ENCODE results near the gene VPS35L.

The VPS35L gene

DNA sequence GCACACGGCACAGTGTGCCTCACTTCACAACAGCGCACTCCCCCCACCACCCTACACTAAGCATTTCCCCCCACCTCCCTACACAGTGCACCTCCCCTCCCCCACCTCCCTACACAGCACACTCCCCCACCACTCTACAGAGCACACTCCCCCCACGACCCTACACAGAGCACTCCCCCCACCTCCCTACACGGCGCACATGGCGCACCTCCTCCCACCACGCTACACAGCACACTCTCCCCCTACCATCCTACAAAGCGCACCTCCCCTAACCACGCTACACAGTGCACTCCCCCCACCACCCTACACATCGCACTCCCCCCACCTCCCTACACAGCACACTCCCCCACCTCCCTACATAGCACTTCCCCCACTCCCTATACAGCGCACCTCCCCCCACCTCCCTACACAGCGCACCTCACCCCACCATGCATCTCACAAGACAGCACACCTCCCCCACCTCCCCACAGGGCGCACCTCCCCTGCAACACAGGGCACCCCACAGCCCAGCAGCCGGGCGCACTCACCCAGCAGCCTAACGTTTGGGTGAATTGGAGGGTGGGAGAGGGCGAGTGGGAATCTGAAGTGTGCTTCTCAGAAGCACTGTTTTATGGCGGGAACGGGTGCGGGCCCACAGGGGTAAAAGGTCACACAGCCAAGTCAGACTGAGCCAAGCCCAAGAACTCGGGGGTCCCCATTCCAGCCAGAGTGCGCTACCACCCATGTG lies 152.2 kb downstream of the VPS35L start:
- TF ChIP-seq, protein P1, sequence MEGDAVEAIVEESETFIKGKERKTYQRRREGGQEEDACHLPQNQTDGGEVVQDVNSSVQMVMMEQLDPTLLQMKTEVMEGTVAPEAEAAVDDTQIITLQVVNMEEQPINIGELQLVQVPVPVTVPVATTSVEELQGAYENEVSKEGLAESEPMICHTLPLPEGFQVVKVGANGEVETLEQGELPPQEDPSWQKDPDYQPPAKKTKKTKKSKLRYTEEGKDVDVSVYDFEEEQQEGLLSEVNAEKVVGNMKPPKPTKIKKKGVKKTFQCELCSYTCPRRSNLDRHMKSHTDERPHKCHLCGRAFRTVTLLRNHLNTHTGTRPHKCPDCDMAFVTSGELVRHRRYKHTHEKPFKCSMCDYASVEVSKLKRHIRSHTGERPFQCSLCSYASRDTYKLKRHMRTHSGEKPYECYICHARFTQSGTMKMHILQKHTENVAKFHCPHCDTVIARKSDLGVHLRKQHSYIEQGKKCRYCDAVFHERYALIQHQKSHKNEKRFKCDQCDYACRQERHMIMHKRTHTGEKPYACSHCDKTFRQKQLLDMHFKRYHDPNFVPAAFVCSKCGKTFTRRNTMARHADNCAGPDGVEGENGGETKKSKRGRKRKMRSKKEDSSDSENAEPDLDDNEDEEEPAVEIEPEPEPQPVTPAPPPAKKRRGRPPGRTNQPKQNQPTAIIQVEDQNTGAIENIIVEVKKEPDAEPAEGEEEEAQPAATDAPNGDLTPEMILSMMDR (IDR thresholded peaks at IDR 0.05; ENCODE audit: low read depth, low read length, missing control alignments): no peak
- in situ Hi-C loops (cut with HindIII; ENCODE audit: low pct_ligation_motif_present, low sequenced_read_pairs): no loop called here
- H3K27me3 ChIP-seq (replicated peaks): no peaks in the 10 kb centered on the region
- H3K27ac ChIP-seq: no peak overlapping the region
- DNase-seq: no peak
- peaks cover 47% of the 10 kb centered on the region for H3K36me3 ChIP-seq (replicated peaks)
- H3K4me3 ChIP-seq (ENCODE audit: low read depth, low read length): no peak overlapping the region

DNA sequence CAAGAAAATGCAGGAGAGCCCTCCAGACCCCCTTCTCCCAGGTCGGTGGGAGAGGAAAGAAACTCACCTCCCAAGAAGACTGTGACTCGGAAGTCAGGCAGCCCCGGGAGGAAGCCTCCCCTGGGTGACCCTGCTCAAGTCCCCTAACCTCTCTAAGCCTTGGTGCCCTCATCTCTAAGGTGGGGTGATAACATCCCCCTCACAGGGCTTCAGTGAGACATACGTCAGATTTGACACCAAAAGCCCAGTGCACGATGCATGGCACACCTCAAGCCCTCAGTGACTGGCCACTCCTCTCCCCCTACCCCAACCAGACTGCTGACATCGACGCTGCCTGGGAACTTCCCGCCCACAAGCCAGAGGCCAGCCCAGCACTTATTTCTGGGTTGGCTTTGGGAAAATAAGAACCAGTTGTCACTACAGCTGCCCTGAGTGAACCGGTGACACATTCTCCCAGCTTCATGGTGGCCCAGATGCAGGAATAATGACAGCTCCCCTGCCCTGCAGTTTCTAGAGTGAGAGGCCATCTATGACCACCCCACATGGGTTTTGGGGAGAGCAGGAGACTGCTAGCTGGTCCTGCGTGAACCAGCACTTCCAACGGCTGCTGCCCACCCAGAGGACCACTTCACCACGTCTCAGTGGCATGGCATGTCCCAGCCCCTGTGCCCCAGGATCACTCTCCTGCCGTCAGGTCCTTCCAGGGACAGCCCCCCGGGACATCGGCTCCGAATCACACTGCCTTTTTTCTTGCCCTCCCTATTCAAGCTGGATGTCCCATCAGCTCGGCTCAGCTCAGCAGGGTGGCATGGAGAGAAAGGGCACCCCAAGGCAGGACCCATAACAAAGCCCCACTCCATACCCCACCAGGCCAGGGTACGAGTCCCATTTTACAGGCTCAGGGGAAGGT lies 153.0 kb downstream of the VPS35L start:
- H3K27ac ChIP-seq: no peak overlapping the region
- no peaks in the 10 kb centered on the region for H3K27me3 ChIP-seq (replicated peaks)
- in situ Hi-C loops (cut with HindIII; ENCODE audit: low pct_ligation_motif_present, low sequenced_read_pairs): no loop called here
- no peak overlapping the region for H3K4me3 ChIP-seq (ENCODE audit: low read depth, low read length)
- no peak for DNase-seq
- TF ChIP-seq, protein P1 (IDR thresholded peaks at IDR 0.05; ENCODE audit: low read depth, low read length, missing control alignments): no peak
- H3K36me3 ChIP-seq (replicated peaks): peaks cover 45% of the 10 kb centered on the region

DNA sequence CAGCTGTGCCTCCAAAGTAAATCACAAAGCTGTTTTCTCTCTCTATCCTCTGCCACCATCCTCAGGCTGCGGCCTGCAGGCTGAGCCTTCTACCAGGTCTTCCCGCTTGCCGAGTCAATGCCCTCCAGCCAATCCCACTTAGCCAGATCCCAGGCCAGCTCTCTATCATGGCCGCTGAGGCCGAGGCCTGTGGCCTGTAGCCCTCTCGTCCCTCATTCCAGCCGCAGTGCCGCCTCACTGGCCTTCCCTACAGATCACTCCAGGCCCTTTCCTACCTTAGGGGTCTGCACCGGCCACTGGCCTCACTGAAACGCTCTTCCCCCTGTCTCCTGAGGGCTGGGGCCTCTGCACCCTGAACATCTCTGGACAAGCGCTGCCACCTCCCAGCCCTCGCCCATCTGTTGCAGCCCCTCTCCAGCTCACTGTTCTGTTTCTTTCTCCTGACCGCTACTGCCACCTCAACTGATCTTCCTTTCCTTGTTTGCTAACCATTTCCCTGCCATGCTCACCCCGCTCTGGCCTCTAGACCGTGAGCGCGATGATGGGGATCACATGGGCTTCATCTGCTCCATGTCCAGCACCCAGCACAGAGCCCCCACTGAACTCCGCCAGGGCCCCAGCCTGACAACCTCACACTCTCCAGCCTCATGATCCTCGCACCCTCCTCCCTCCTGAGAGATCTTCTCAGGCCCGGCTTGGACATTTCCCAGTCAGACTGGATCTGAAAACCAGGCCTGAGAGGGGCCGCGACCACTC lies 154.1 kb downstream of the VPS35L start:
- Histone ChIP-seq H3K36me3 (replicated peaks) (peaks cover 41% of the 10 kb centered on the region), H3K4me3 (ENCODE audit: low read depth, low read length) (no peak overlapping the region), H3K27ac (no peak overlapping the region), H3K27me3 (replicated peaks) (no peaks in the 10 kb centered on the region)
- no peak for DNase-seq
- in situ Hi-C loops (cut with HindIII; ENCODE audit: low pct_ligation_motif_present, low sequenced_read_pairs): no loop called here
- TF ChIP-seq, protein P1 (IDR thresholded peaks at IDR 0.05; ENCODE audit: low read depth, low read length, missing control alignments): no peak

DNA sequence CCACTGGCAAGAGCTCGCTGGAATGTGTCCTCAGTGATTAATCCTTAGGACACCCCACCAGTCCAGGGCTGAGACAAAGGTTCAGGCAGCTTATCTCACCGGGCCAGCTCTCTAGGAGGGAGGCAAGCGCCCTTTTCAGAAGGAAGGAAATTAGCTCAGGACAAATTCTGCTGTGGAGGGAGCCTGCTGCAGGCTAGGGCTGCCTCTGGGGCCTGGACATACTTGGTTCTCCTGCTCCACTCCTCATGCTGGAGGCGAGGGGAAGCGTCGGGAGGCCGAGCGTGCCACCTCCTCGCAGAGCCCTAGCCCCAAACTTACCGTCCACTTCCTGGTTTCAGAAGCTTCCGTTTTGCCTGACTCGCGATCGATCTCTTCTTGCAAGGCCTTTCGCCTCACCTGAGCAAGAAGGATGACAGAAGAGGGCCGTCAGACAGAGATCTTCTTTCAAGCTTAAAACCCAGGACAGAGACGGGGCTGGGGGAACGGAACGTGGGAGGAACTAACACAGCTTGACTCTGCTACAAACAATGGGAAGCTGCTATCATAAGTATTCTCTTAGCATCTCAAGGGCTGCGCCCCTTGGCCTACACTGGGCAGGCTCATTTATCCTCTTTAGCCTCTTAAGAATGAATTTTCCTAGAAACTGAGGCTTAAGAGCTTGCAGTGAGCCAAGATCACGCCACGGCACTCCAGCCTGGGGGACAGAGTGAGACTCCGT lies 154.8 kb downstream of the VPS35L start:
- TF ChIP-seq, protein P1 (IDR thresholded peaks at IDR 0.05; ENCODE audit: low read depth, low read length, missing control alignments): no peak
- peaks cover 38% of the 10 kb centered on the region for H3K36me3 ChIP-seq (replicated peaks)
- H3K27me3 ChIP-seq (replicated peaks): no peaks in the 10 kb centered on the region
- DNase-seq: no peak
- in situ Hi-C loops (cut with HindIII; ENCODE audit: low pct_ligation_motif_present, low sequenced_read_pairs): no loop called here
- H3K4me3 ChIP-seq (ENCODE audit: low read depth, low read length): no peak overlapping the region
- no peak overlapping the region for H3K27ac ChIP-seq

DNA sequence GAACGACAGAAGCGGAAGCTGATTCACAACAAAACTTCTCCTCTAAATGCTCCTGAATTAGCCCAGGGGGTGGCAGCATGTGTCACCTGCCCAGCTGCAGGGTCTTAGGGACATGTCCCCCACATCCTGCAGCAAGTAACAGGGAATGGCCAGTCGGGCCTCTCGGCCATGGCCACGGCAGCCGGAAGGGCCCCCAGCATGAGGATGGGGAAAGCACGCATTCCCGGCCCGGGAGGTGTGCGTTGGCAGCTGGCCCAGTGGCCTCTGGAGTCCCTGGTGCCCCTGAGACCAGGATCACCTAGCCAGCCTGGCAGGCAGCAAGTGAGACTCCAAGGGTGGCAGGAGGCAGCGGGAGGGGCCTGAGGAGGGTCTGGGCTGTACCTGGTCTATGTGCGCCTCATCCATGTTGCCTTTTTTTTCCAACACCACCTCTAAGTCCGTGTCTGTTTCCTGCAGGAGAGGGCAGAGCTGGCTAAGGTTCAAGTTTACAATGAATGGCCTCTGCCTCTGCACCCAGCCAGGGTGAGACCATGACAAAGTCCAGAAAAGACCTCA lies 155.6 kb downstream of the VPS35L start:
- peaks cover 35% of the 10 kb centered on the region for H3K36me3 ChIP-seq (replicated peaks)
- H3K4me3 ChIP-seq (ENCODE audit: low read depth, low read length): no peak overlapping the region
- TF ChIP-seq, protein P1 (IDR thresholded peaks at IDR 0.05; ENCODE audit: low read depth, low read length, missing control alignments): no peak
- DNase-seq: no peak
- no peaks in the 10 kb centered on the region for H3K27me3 ChIP-seq (replicated peaks)
- in situ Hi-C loops (cut with HindIII; ENCODE audit: low pct_ligation_motif_present, low sequenced_read_pairs): no loop called here
- H3K27ac ChIP-seq: no peak overlapping the region
